C4-2B (cell line): ENCODE results near the gene ELMO2.

Experiments used
- ZFX ChIP-seq: fragments of 450-650 bp; IDR thresholded peaks from 2 replicates; pipeline ENCODE4 v1.6.1; 2017
- TF ChIP-seq, protein P1 (sequence below): fragments of 450-650 bp; conservative IDR thresholded peaks from 2 replicates; pipeline ENCODE4 v1.5.1; 2017; ENCODE audit warnings: mild to moderate bottlenecking

DNA sequence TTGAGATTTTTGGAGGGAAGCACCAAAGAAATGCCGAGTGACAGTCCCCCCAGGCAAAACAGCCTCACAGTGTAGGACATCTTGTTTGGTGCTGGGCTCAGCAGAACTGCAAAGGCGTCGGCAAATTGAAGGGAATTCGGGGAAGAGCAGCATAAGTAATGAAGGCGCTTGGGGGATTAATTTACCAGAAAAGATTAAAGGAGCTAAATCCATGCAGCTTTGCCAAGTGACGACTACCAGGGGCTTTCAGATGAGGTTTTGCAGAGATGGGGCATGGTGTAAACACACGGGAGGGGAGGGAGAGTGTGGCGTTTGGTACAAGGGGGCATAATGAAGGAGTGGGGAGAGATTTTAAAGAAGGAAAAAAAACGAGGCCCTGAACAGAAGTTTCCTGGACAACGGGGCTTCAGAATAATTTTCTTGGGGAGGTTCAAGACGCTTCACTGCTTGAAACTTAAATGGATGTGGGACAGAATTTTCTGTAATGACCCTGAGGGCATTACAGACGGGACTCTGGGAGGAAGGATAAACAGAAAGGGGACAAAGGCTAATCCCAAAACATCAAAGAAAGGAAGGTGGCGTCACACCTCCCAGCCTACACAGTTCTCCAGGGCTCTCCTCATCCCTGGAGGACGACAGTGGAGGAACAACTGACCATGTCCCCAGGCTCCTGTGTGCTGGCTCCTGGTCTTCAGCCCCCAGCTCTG lies 52.8 kb downstream of the ELMO2 start:
- TF ChIP-seq, protein P1, sequence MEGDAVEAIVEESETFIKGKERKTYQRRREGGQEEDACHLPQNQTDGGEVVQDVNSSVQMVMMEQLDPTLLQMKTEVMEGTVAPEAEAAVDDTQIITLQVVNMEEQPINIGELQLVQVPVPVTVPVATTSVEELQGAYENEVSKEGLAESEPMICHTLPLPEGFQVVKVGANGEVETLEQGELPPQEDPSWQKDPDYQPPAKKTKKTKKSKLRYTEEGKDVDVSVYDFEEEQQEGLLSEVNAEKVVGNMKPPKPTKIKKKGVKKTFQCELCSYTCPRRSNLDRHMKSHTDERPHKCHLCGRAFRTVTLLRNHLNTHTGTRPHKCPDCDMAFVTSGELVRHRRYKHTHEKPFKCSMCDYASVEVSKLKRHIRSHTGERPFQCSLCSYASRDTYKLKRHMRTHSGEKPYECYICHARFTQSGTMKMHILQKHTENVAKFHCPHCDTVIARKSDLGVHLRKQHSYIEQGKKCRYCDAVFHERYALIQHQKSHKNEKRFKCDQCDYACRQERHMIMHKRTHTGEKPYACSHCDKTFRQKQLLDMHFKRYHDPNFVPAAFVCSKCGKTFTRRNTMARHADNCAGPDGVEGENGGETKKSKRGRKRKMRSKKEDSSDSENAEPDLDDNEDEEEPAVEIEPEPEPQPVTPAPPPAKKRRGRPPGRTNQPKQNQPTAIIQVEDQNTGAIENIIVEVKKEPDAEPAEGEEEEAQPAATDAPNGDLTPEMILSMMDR, result no peak
- TF ChIP-seq ZFX, result no peak
